DMS114 treated with DMSO at 0.1 percent for 48 hours (cell line): Measurements from ENCODE around the gene ELK4.
"Not testable (repeated sequence)": the region's sequence is repeated elsewhere in the genome, so short reads cannot be mapped to it uniquely, and the experiment has no call there.

Source experiments
- DNase-seq: peaks from one replicate; lab custom pipeline; 2025; ENCODE audit not compliant: unreplicated experiment; lab: John Stamatoyannopoulos, UW

The ELK4 gene

GRCh38 chr1:205665201-205666045 is 33.6 kb upstream of the ELK4 start:
- no peak for DNase-seq

- no peak for DNase-seq
Observed at GRCh38 chr1:205664399-205665017, 32.7 kb upstream of the ELK4 start.

- DNase-seq = no peak
Observed at GRCh38 chr1:205663286-205663936, 31.6 kb upstream of the ELK4 start.

- DNase-seq = no peak
Observed at GRCh38 chr1:205662791-205663190, 31.0 kb upstream of the ELK4 start.

GRCh38 chr1:205662135-205662738 is 30.4 kb upstream of the ELK4 start:
- no peak for DNase-seq

- DNase-seq = no peak
Observed at GRCh38 chr1:205661429-205662134, 29.8 kb upstream of the ELK4 start.

- no peak for DNase-seq
Observed at GRCh38 chr1:205660361-205660760, 28.6 kb upstream of the ELK4 start.

GRCh38 chr1:205658943-205659581 is 27.3 kb upstream of the ELK4 start:
- peak; percentile 29 for DNase-seq

GRCh38 chr1:205656236-205656635 is 24.4 kb upstream of the ELK4 start:
- DNase-seq = no peak

- no peak for DNase-seq
Observed at GRCh38 chr1:205652984-205653383, 21.2 kb upstream of the ELK4 start.

- no peak for DNase-seq
Observed at GRCh38 chr1:205650241-205650640, 18.4 kb upstream of the ELK4 start.

GRCh38 chr1:205645519-205645918 is 13.7 kb upstream of the ELK4 start:
- no peak for DNase-seq

GRCh38 chr1:205642679-205643307 is 11.0 kb upstream of the ELK4 start:
- no peak for DNase-seq

- no peak for DNase-seq
Observed at GRCh38 chr1:205639567-205639966, 7.8 kb upstream of the ELK4 start.

- DNase-seq = no peak
Observed at GRCh38 chr1:205637854-205638468, 6.2 kb upstream of the ELK4 start.

GRCh38 chr1:205636732-205637131 is 4.9 kb upstream of the ELK4 start:
- DNase-seq = no peak

- not testable (repeated sequence) for DNase-seq
Observed at GRCh38 chr1:205636138-205636530, 4.3 kb upstream of the ELK4 start.

- no peak for DNase-seq
Observed at GRCh38 chr1:205633421-205633976, 1.7 kb upstream of the ELK4 start.

- no peak for DNase-seq
Observed at GRCh38 chr1:205632669-205633169, 908 bp upstream of the ELK4 start.
